Colonic mucosa (tissue), 4 donors: ENCODE measurements around the gene ABLIM2. TPM values are rescaled to one million over a fixed set of nuclear protein-coding genes. Genes with fewer than 3 reads are reported as not detected.

Experiments used
- DNase-seq: peaks from one replicate; pipeline ENCODE4 v3.0.0-alpha.2; 2020
- H3K27ac ChIP-seq: fragments of 200-600 bp; one replicate; pipeline ENCODE4 v1.8.0; 2021
- H3K27me3 ChIP-seq: fragments of 200-600 bp; one replicate; pipeline ENCODE4 v1.8.0; 2021
- H3K36me3 ChIP-seq: fragments of 200-600 bp; one replicate; pipeline ENCODE4 v1.8.0; 2021
- H3K4me1 ChIP-seq: fragments of 200-600 bp; one replicate; pipeline ENCODE4 v1.8.0; 2021; ENCODE audit warnings: mild to moderate bottlenecking
- H3K4me3 ChIP-seq: fragments of 200-600 bp; one replicate; pipeline ENCODE4 v1.8.0; 2021
- H3K9ac ChIP-seq, 2 donors: one replicate each; pipeline ENCODE4 v1.7.0; 2013; ENCODE audit warnings: control low read depth in 2 of 2, low read depth in 2 of 2, low read length in 2 of 2
- H3K9me3 ChIP-seq: fragments of 200-600 bp; one replicate; pipeline ENCODE4 v1.8.0; 2021
- intact Hi-C: fragments of 100-400 bp; cut with DNase I; formaldehyde crosslinking; loops from one replicate; pipeline ENCODE4 v1.14.1; 2022
- total RNA-seq, 2 donors: library from RNA; stranded (reverse); fragmentation: NEBNext Ultra II Directional in 1 of 2; extraction: Animal tissue kit (Norgen Biotek cat#: 25700) in 1 of 2; gene quantifications; one replicate each; pipeline ENCODE4 v1.2.1, GENCODE V29; 2021
- TF ChIP-seq, protein P1 (sequence below): fragments of 200-600 bp; IDR thresholded peaks from one replicate; pipeline ENCODE4 v1.8.0; 2022; ENCODE audit warnings: antibody characterized with exemption, mild to moderate bottlenecking
- donor health status: healthy.
- donor health status: DM: no; HTN: no; CAD: no.
- donor health status: DM: no; HTN: no; CAD: no.

The ABLIM2 gene
- total RNA-seq, 2 donors from 2014 or later, result 11.1 to 11.5 TPM

DNA sequence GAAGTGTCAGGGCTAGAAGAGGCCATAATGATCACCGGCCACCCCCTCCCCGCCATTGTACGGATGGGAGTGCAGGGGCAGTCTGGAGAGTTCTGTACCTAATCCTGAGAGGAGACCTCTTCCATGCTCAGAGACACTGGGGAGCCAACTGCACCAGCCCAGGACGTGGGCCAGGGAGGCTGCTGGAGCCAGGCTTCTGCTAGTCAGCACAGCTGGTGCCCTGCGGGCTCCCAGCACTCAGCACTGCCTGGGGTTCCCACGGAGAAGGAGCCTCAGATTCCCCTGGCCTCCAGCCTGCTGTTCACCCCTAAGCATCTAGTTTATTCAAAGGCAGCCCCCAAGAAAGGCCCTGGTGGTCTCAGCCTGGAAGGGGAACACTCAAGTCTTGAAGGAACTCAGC is 28.8 kb downstream of the ABLIM2 start:
- Histone ChIP-seq H3K9ac (no peak overlapping the region), H3K4me1 (no peaks in the 10 kb centered on the region), H3K27me3 (no peaks in the 10 kb centered on the region), H3K9me3 (no peaks in the 10 kb centered on the region), H3K4me3 (no peak overlapping the region), H3K36me3 (no peaks in the 10 kb centered on the region), H3K27ac (no peak overlapping the region)
- intact Hi-C loops, result no loop called here
- no peak for DNase-seq
- TF ChIP-seq, protein P1, sequence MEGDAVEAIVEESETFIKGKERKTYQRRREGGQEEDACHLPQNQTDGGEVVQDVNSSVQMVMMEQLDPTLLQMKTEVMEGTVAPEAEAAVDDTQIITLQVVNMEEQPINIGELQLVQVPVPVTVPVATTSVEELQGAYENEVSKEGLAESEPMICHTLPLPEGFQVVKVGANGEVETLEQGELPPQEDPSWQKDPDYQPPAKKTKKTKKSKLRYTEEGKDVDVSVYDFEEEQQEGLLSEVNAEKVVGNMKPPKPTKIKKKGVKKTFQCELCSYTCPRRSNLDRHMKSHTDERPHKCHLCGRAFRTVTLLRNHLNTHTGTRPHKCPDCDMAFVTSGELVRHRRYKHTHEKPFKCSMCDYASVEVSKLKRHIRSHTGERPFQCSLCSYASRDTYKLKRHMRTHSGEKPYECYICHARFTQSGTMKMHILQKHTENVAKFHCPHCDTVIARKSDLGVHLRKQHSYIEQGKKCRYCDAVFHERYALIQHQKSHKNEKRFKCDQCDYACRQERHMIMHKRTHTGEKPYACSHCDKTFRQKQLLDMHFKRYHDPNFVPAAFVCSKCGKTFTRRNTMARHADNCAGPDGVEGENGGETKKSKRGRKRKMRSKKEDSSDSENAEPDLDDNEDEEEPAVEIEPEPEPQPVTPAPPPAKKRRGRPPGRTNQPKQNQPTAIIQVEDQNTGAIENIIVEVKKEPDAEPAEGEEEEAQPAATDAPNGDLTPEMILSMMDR, result no peak

DNA sequence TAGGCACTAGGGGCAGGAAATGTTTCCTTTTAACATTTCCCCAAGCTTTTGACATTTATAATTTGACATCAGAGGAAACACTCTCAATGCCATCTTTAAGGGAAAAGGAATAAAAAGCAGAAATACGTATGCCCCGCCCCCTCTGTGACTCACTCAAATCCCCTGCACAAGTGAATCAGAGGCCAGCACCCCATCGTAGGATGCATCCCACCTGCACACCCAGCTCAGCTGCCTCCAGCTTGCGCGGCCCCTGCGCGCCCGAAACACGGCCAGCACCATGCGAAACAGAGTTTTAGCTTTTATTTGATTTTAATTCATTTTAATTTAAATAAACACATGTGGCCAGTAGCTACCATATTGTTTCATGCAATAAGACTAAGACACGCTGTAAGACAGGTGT is 29.5 kb downstream of the ABLIM2 start:
- Histone ChIP-seq H3K27me3 (no peaks in the 10 kb centered on the region), H3K4me3 (no peak overlapping the region), H3K4me1 (no peaks in the 10 kb centered on the region), H3K9ac (no peak overlapping the region), H3K27ac (no peak overlapping the region), H3K36me3 (no peaks in the 10 kb centered on the region), H3K9me3 (no peaks in the 10 kb centered on the region)
- DNase-seq, result no peak
- TF ChIP-seq, protein P1, result no peak
- intact Hi-C loops, result no loop called here

DNA sequence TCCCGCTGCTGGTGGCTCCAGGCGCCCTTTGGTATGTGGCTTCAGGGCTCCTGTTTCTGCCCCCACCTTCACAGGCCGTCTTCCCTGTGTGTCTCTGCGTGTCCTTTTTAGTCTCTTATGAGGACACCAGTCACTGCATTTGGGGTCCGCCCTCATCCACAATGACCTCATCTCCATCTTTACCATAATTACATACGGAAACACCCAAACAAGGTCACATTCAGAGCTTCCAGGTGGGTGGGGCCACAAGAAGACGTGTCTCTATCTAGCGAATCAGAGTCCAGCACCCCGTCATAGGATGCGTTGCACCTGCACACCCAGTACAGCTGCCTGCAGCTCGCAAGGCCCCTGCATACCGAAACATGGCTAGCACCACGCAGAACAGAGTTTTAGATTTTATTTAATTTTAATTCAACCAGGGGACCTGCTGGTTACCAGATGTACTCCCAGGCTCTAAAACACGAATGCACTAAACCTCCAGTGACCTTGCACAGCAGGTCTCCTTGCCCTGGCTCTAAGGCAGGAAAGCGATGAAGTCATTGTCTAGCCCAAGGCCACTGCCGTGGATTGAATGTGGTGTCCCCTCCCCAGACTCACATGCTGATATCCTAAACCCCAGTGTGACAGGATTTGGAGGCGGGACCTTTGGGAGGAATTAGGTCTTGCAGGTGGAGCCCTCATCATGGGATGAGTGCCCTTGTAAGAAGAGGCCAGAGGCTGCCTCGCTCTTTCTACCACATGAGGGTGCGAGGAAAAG is 30.3 kb downstream of the ABLIM2 start:
- H3K9me3 ChIP-seq, result no peaks in the 10 kb centered on the region
- no peak overlapping the region for H3K4me3 ChIP-seq
- H3K9ac ChIP-seq, result no peak overlapping the region
- DNase-seq, result no peak
- H3K4me1 ChIP-seq, result no peaks in the 10 kb centered on the region
- H3K36me3 ChIP-seq, result no peaks in the 10 kb centered on the region
- H3K27ac ChIP-seq, result no peak overlapping the region
- no peaks in the 10 kb centered on the region for H3K27me3 ChIP-seq
- TF ChIP-seq, protein P1, result no peak
- intact Hi-C loops, result no loop called here

DNA sequence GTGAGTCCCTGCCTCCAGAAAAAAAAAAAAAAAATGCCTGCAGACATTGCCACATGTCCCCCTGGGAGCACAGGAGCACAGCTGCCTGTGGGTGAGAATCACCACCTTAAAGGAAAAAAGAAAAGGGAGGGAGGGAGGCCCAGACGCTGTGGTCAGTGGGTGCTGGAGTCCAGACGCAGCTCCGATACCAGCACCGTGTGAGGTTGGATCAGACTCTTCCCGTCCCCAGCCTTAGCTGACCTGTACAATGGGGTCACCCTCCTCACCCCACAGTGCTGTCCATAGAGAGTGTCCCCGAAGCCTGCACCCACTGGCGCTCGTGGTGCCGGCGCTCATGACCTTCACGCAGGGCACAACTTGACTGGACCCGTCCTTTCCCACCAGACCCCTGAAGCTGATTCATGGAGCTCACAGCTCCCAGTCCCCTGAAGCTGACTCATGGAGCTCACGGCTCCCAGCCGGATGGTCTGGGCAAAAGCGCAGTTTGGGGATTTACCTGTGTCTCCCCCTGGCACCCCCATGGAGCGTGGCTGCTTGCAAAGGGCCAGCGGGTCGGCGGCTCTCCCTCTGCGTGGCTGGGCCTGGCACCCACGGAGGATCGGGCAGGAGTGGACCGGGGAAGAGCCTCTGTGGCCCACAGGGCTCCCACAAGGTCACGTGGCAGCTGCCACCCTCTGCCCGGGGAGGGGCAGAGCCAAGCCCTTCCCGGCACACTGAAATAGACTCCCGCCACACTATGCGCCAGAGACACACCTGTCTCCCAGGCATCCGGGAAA is 31.4 kb downstream of the ABLIM2 start:
- H3K9ac ChIP-seq, result no peak overlapping the region
- H3K9me3 ChIP-seq, result no peaks in the 10 kb centered on the region
- no peaks in the 10 kb centered on the region for H3K36me3 ChIP-seq
- no peak overlapping the region for H3K4me3 ChIP-seq
- TF ChIP-seq, protein P1, result no peak
- H3K27me3 ChIP-seq, result no peaks in the 10 kb centered on the region
- no peaks in the 10 kb centered on the region for H3K4me1 ChIP-seq
- H3K27ac ChIP-seq, result no peak overlapping the region
- intact Hi-C loops, result no loop called here
- no peak for DNase-seq

DNA sequence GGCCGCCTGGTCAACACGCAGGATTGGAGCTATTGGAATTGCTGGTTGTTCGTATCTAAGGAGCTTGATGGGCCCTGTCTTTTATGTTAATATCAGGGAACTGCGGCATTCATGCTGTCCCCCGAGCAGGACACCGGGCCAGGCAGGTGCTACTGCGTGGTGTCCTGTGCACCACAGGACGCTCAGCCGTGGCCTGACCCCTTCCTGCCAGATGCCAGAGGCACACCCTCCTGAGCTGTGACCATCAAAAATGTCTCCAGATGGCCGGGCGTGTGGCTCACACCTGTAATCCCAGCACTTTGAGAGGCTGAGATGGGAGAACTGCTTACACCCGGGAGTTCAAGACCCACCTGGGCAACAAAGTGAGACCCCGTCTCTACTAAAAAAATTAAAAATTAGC is 32.1 kb downstream of the ABLIM2 start:
- no peak overlapping the region for H3K9ac ChIP-seq

More for the DNA sequence above, 32.1 kb downstream of the ABLIM2 start:
- no peak overlapping the region for H3K4me3 ChIP-seq
- DNase-seq, result no peak
- intact Hi-C loops, result no loop called here
- no peaks in the 10 kb centered on the region for H3K27me3 ChIP-seq
- TF ChIP-seq, protein P1, result no peak
- no peaks in the 10 kb centered on the region for H3K9me3 ChIP-seq
- no peaks in the 10 kb centered on the region for H3K4me1 ChIP-seq
- H3K27ac ChIP-seq, result no peak overlapping the region
- no peaks in the 10 kb centered on the region for H3K36me3 ChIP-seq
